K562 (cell line): ENCODE results near the gene MORC1. TPM values are rescaled to one million over a fixed set of nuclear protein-coding genes. Genes with fewer than 3 reads are reported as not detected.

ENCODE experiments used
- ATAC-seq: fragments of 200-7000 bp; cut with Tn5 transposase; 3 replicates; pipeline ENCODE4 v1.9.1; 2020; ENCODE audit warnings: moderate library complexity
- BruUV-seq: library from RNA; stranded (reverse); fragments of 400-500 nt; replicated peaks from 2 replicates; lab custom pipeline; 2021; lab: Mats Ljungman, UMichigan
- CTCF ChIA-PET: fragments of 300-600 bp; formaldehyde crosslinking; extraction: SDS; loops from one replicate; lab custom pipeline; 2021; ENCODE audit warnings: low intra/inter-chr PET ratio; lab: Yijun Ruan, JAX
- POLR2A ChIA-PET: fragments of 300-600, 350-650 bp; sonication (Branson Sonifier 250); formaldehyde crosslinking; extraction: SDS; loops from one replicate; lab custom pipeline; 2021; ENCODE audit warnings: antibody characterized with exemption, inconsistent platforms; lab: Yijun Ruan, JAX
- DNase-seq, 4 experiments: peaks; one replicate each; pipeline versions ENCODE4 v3.0.0 to v3.0.0-alpha.2; 2011 to 2018; ENCODE audit warnings: low spot score in 3 of 4, mixed read lengths in 3 of 4; ENCODE audit errors: extremely low read depth in 1 of 4
- FAIRE-seq: peaks from 2 replicates; lab custom pipeline; 2011; peaks lifted over from hg19 to GRCh38; lab: Jason Lieb, UNC
- H2AFZ ChIP-seq: 2 replicates; pipeline ENCODE4 v1.6.0; 2011; ENCODE audit warnings: low read depth, low read length, control low read depth, inconsistent platforms
- H3K27ac ChIP-seq: fragments of 200-600 bp; 3 replicates; pipeline ENCODE4 v1.8.0; 2011; ENCODE audit warnings: low read depth, mild to moderate bottlenecking, control low read depth, inconsistent platforms, low read length, moderate library complexity, mixed read lengths; ENCODE audit errors: extremely low read depth
- H3K27me3 ChIP-seq, 2 experiments: fragments of 300-600 bp in 1 of 2; 2 replicates in 1 of 2; 3 replicates in 1 of 2; pipeline versions ENCODE4 v1.6.0 to v1.8.0; 2011; ENCODE audit warnings: inconsistent platforms in 2 of 2, low read length in 2 of 2, mild to moderate bottlenecking in 1 of 2, mixed read lengths in 1 of 2, moderate library complexity in 1 of 2; ENCODE audit not compliant: control insufficient read depth in 2 of 2, insufficient read depth in 2 of 2
- H3K36me3 ChIP-seq: fragments of 300-600 bp; 3 replicates; pipeline ENCODE4 v1.8.0; 2011; ENCODE audit warnings: mild to moderate bottlenecking, low read length, inconsistent platforms; ENCODE audit not compliant: control insufficient read depth, insufficient read depth
- H3K4me1 ChIP-seq, 2 experiments: fragments of 200-600 bp in 1 of 2; replicated peaks in 1 of 2; 2 replicates in 1 of 2; 3 replicates in 1 of 2; pipeline versions ENCODE4 v1.5.1 to v1.8.0; 2011; ENCODE audit warnings: inconsistent platforms in 2 of 2, low read length in 2 of 2, mild to moderate bottlenecking in 1 of 2, mixed read lengths in 1 of 2, moderate library complexity in 1 of 2; ENCODE audit not compliant: control insufficient read depth in 2 of 2, insufficient read depth in 2 of 2
- H3K4me2 ChIP-seq: 2 replicates; pipeline ENCODE4 v1.6.1; 2011; ENCODE audit warnings: low read length, control low read depth, inconsistent platforms, mixed read lengths; ENCODE audit not compliant: insufficient read depth
- H3K4me3 ChIP-seq: fragments of 200-600 bp; sonication (generic), shearing (Covaris generic); 2 replicates; pipeline ENCODE4 v1.5.1; 2016; ENCODE audit warnings: control low read depth, inconsistent platforms
- H3K79me2 ChIP-seq: fragments of 200-600 bp; 3 replicates; pipeline ENCODE4 v1.8.0; 2011; ENCODE audit warnings: low read length, inconsistent platforms; ENCODE audit not compliant: control insufficient read depth, insufficient read depth
- H3K9ac ChIP-seq, 2 experiments: 2 replicates each; pipeline versions ENCODE4 v1.6.0 to v1.6.1; 2011; ENCODE audit warnings: low read depth in 2 of 2, low read length in 2 of 2, control low read depth in 1 of 2, inconsistent platforms in 1 of 2, mild to moderate bottlenecking in 1 of 2, mixed read lengths in 1 of 2; ENCODE audit not compliant: insufficient read depth in 1 of 2
- H3K9me1 ChIP-seq: one replicate; pipeline ENCODE4 v1.6.0; 2011; ENCODE audit warnings: inconsistent platforms, mild to moderate bottlenecking, low read length, moderate library complexity; ENCODE audit not compliant: control insufficient read depth, insufficient read depth
- H3K9me3 ChIP-seq: replicated peaks from 2 replicates; pipeline ENCODE4 v1.5.1; 2011; ENCODE audit warnings: low read depth, low read length, inconsistent platforms; ENCODE audit not compliant: control insufficient read depth, insufficient read depth
- H4K20me1 ChIP-seq: replicated peaks from 2 replicates; pipeline ENCODE4 v1.6.1; 2011; ENCODE audit warnings: low read length, inconsistent platforms, mixed read lengths; ENCODE audit not compliant: control insufficient read depth, insufficient read depth
- ARID2 ChIP-seq: fragments of 450-650 bp; IDR thresholded peaks from 2 replicates; pipeline ENCODE4 v1.6.1; 2017; ENCODE audit warnings: antibody characterized with exemption, mild to moderate bottlenecking
- DIDO1 ChIP-seq: fragments of 450-650 bp; IDR thresholded peaks from 2 replicates; pipeline ENCODE4 v1.6.1; 2016; ENCODE audit warnings: low read depth, missing biosample characterization, missing genetic modification characterization
- MAFG ChIP-seq: fragments of 450-650 bp; conservative IDR thresholded peaks from 2 replicates; pipeline ENCODE4 v1.6.1; 2016; ENCODE audit warnings: missing genetic modification characterization, missing compliant biosample characterization
- NCOA1 ChIP-seq: fragments of 450-650 bp; IDR thresholded peaks from 2 replicates; pipeline ENCODE4 v1.6.1; 2016; ENCODE audit warnings: low read depth
- NFIC ChIP-seq: fragments of 450-650 bp; IDR thresholded peaks from 2 replicates; pipeline ENCODE4 v1.6.1; 2017; ENCODE audit warnings: mild to moderate bottlenecking, inconsistent platforms
- POLR2A ChIP-seq: fragments of 450-650 bp; conservative IDR thresholded peaks from 2 replicates; pipeline ENCODE4 v1.6.1; 2016
- PYGO2 ChIP-seq: fragments of 450-650 bp; IDR thresholded peaks from 2 replicates; pipeline ENCODE4 v1.6.1; 2016; ENCODE audit warnings: mild to moderate bottlenecking, missing genetic modification characterization, moderate library complexity, missing compliant biosample characterization
- RFX1 ChIP-seq: fragments of 450-650 bp; IDR thresholded peaks from 2 replicates; pipeline ENCODE4 v1.6.1; 2016; ENCODE audit warnings: mild to moderate bottlenecking, moderate library complexity
- SMC3 ChIP-seq: conservative IDR thresholded peaks from 2 replicates; pipeline ENCODE4 v1.6.1; 2011; ENCODE audit warnings: low read depth, low read length, improper control_type of control experiment; ENCODE audit not compliant: insufficient read depth
- ZFX ChIP-seq: sonication (generic); formaldehyde crosslinking; IDR thresholded peaks from 2 replicates; pipeline ENCODE4 v1.8.0; 2022; ENCODE audit warnings: mild to moderate bottlenecking, missing genetic modification reagents, moderate library complexity
- ZNF121 ChIP-seq: sonication (generic); formaldehyde crosslinking; conservative IDR thresholded peaks from 2 replicates; pipeline ENCODE4 v1.8.0; 2022; ENCODE audit warnings: missing genetic modification reagents
- ZNF785 ChIP-seq: fragments of 250-450 bp; sonication (Bioruptor Pico); IDR thresholded peaks from 2 replicates; pipeline ENCODE4 v1.4.0; 2020; ENCODE audit warnings: mild to moderate bottlenecking
- WGBS: fragments of 100-300 bp; shearing (Covaris generic); methylation state at CpG from one replicate; pipeline ENCODE4 v1.1.6; 2016; ENCODE audit warnings: low coverage, mixed read lengths; ENCODE audit not compliant: insufficient coverage; ENCODE audit errors: missing lambda C conversion rate; 5-methylcytosine and 5-hydroxymethylcytosine counted together
- in situ Hi-C: fragments of 300-500 bp; cut with MboI; formaldehyde crosslinking; loops from 4 replicates; pipeline ENCODE4 v1.15.0; 2018; ENCODE audit warnings: inconsistent platforms, mixed read lengths
- intact Hi-C: fragments of 100-400 bp; cut with micrococcal nuclease; formaldehyde crosslinking; loops from 2 replicates; pipeline ENCODE4 v1.14.2; 2022
- polyA plus RNA-seq, 8 experiments: library from polyadenylated mRNA; depleted of rRNA in 4 of 8; stranded (reverse) in 5 of 8; unstranded in 3 of 8; fragments of >200 nt; fragmentation: Nextera tagmentation in 2 of 8; fragmentation: Illumina TruSeq in 1 of 8; extraction: Ambion mirVana in 2 of 8; extraction: Trizol in 1 of 8; gene quantifications; 2 replicates each; pipeline versions ENCODE4 v1.2.1 to v1.2.3, GENCODE V29; 2011 to 2014; ENCODE audit warnings: inconsistent platforms in 1 of 8, missing spikeins in 1 of 8
- total RNA-seq, 7 experiments: library from RNA; depleted of rRNA in 6 of 7; stranded (reverse); fragments of >200 nt in 6 of 7; fragmentation: Illumina TruSeq in 2 of 7; extraction: Trizol in 2 of 7; gene quantifications; 2 replicates each; pipeline versions ENCODE4 v1.2.1 to v1.2.3, GENCODE V29; 2011 to 2021; ENCODE audit warnings: low replicate concordance in 1 of 7
- TF ChIP-seq, protein P1 (sequence below): fragments of 450-650 bp; IDR thresholded peaks from 2 replicates; pipeline ENCODE4 v1.6.1; 2016; ENCODE audit warnings: borderline replicate concordance

The MORC1 gene
- total and polyA plus RNA-seq, 9 of the 15 experiments (the other 6 are each of a cell fraction or from before 2014, with no cell fraction given), result 0.08 to 0.41 (median 0.30) TPM; not detected in 1

DNA sequence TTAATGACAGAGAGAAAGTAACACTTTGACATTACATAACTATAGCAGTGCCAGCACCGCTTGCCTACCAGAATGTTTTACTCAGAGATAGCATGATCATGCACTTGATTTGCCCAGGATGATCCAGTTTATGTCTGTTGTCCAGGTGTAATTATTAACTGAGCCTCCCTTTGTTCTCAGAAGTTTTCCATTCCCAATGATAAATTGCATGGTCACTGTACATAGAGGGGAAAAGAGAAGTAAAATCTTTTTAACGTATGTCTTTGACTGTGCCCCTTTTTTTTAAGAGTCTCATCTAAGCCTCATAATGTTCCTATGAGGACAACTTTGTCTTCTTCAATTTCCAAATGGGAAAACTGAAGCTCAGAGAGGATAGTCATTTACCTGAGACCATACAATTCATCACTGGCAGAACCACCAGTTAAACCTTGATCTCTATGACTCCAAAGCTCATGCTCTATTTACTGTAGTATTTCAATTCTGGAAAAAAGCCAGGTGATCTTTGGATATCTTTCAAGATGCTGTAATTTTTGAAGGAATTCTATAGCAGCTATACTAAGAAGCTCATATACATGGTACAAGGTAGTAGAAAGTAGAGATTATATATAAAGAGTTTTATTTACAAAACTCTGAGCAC is 43.7 kb upstream of the MORC1 start:
- in situ Hi-C loops, result no loop called here
- FAIRE-seq, result no peak
- no TSS peak for BruUV-seq

More for the DNA sequence above, 43.7 kb upstream of the MORC1 start:
- H2AFZ ChIP-seq, result no peak overlapping the region
- no peak for DNase-seq
- CTCF ChIA-PET, result no interaction called here
- no peak for TF ChIP-seq DIDO1 (tag)
- TF ChIP-seq ZNF785, result no peak
- TF ChIP-seq RFX1, result no peak
- TF ChIP-seq MAFG, result no peak
- TF ChIP-seq PYGO2, result no peak
- no peak for TF ChIP-seq SMC3
- TF ChIP-seq, protein P1, sequence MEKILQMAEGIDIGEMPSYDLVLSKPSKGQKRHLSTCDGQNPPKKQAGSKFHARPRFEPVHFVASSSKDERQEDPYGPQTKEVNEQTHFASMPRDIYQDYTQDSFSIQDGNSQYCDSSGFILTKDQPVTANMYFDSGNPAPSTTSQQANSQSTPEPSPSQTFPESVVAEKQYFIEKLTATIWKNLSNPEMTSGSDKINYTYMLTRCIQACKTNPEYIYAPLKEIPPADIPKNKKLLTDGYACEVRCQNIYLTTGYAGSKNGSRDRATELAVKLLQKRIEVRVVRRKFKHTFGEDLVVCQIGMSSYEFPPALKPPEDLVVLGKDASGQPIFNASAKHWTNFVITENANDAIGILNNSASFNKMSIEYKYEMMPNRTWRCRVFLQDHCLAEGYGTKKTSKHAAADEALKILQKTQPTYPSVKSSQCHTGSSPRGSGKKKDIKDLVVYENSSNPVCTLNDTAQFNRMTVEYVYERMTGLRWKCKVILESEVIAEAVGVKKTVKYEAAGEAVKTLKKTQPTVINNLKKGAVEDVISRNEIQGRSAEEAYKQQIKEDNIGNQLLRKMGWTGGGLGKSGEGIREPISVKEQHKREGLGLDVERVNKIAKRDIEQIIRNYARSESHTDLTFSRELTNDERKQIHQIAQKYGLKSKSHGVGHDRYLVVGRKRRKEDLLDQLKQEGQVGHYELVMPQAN, result no peak
- no peak for TF ChIP-seq NCOA1
- no peak for TF ChIP-seq ARID2
- TF ChIP-seq ZFX (CRISPR knock-in tag), result no peak
- TF ChIP-seq POLR2A, result no peak
- TF ChIP-seq NFIC, result no peak
- TF ChIP-seq ZNF121 (CRISPR knock-in tag), result no peak
- H3K27ac ChIP-seq, result no peak overlapping the region
- no peak overlapping the region for H3K4me2 ChIP-seq
- POLR2A ChIA-PET, result no interaction called here
- H3K9me1 ChIP-seq, result no peaks in the 10 kb centered on the region
- 0% methylated on average over 2 of the region's 2 CpGs for WGBS
- ATAC-seq, result no peak
- no peaks in the 10 kb centered on the region for H3K9me3 ChIP-seq
- intact Hi-C loops, result no loop called here
- no peaks in the 10 kb centered on the region for H3K27me3 ChIP-seq
- H4K20me1 ChIP-seq, result no peaks in the 10 kb centered on the region
- H3K9ac ChIP-seq, result no peak overlapping the region
- no peaks in the 10 kb centered on the region for H3K79me2 ChIP-seq
- H3K4me1 ChIP-seq, result no peaks in the 10 kb centered on the region
- no peak overlapping the region for H3K4me3 ChIP-seq
- H3K36me3 ChIP-seq, result no peaks in the 10 kb centered on the region
